Measurements from ENCODE around the gene CD81. TPM values are rescaled to one million over a fixed set of nuclear protein-coding genes. Genes with fewer than 3 reads are reported as not detected.

The CD81 gene
- total and polyA plus RNA-seq, 2 experiments from 2014 or later, result 212 to 444 TPM

GRCh38 chr11:2359557-2359956 lies 17.6 kb upstream of the CD81 start:
- no peaks in the 10 kb centered on the region for H3K36me3 ChIP-seq
- no peak for TF ChIP-seq CTCF (IDR thresholded peaks at IDR 0.05; ENCODE audit: low read depth, low read length)
- no peaks in the 10 kb centered on the region for H3K27me3 ChIP-seq
- H3K4me3 ChIP-seq, result no peak overlapping the region
- H3K27ac ChIP-seq, result no peak overlapping the region
- no peaks in the 10 kb centered on the region for H3K9me3 ChIP-seq (ENCODE audit: low read depth)
- no peaks in the 10 kb centered on the region for H3K4me1 ChIP-seq (ENCODE audit: low read depth)
- DNase-seq (ENCODE audit: low read depth in 1 of 2, low spot score in 1 of 2), result no peak

GRCh38 chr11:2360081-2360642 lies 16.9 kb upstream of the CD81 start:
- Histone ChIP-seq H3K4me3 (no peak overlapping the region), H3K9me3 (ENCODE audit: low read depth) (no peaks in the 10 kb centered on the region), H3K27ac (no peak overlapping the region), H3K36me3 (no peaks in the 10 kb centered on the region), H3K4me1 (ENCODE audit: low read depth) (no peaks in the 10 kb centered on the region), H3K27me3 (no peaks in the 10 kb centered on the region)
- no peak for TF ChIP-seq CTCF (IDR thresholded peaks at IDR 0.05; ENCODE audit: low read depth, low read length)
- DNase-seq (ENCODE audit: low read depth in 1 of 2, low spot score in 1 of 2), result no peak

- H3K36me3 ChIP-seq, result no peaks in the 10 kb centered on the region
- H3K27me3 ChIP-seq, result no peaks in the 10 kb centered on the region
- H3K4me1 ChIP-seq (ENCODE audit: low read depth), result no peaks in the 10 kb centered on the region
- DNase-seq (ENCODE audit: low read depth in 1 of 2, low spot score in 1 of 2), result no peak
- no peak for TF ChIP-seq CTCF (IDR thresholded peaks at IDR 0.05; ENCODE audit: low read depth, low read length)
- no peaks in the 10 kb centered on the region for H3K9me3 ChIP-seq (ENCODE audit: low read depth)
- H3K4me3 ChIP-seq, result no peak overlapping the region
- H3K27ac ChIP-seq, result no peak overlapping the region
These were observed 15.5 kb upstream of the CD81 start for GRCh38 chr11:2361565-2361964.

GRCh38 chr11:2362414-2362813 lies 14.7 kb upstream of the CD81 start:
- H3K27ac ChIP-seq, result no peak overlapping the region
- no peaks in the 10 kb centered on the region for H3K9me3 ChIP-seq (ENCODE audit: low read depth)
- H3K27me3 ChIP-seq, result no peaks in the 10 kb centered on the region
- TF ChIP-seq CTCF (IDR thresholded peaks at IDR 0.05; ENCODE audit: low read depth, low read length), result no peak
- H3K4me1 ChIP-seq (ENCODE audit: low read depth), result no peaks in the 10 kb centered on the region
- H3K4me3 ChIP-seq, result no peak overlapping the region
- no peaks in the 10 kb centered on the region for H3K36me3 ChIP-seq
- no peak for DNase-seq (ENCODE audit: low read depth in 1 of 2, low spot score in 1 of 2)

- DNase-seq (ENCODE audit: low read depth in 1 of 2, low spot score in 1 of 2), result no peak
- no peaks in the 10 kb centered on the region for H3K36me3 ChIP-seq
- no peaks in the 10 kb centered on the region for H3K9me3 ChIP-seq (ENCODE audit: low read depth)
- H3K4me3 ChIP-seq, result no peak overlapping the region
- H3K4me1 ChIP-seq (ENCODE audit: low read depth), result no peaks in the 10 kb centered on the region
- H3K27me3 ChIP-seq, result no peaks in the 10 kb centered on the region
- no peak for TF ChIP-seq CTCF (IDR thresholded peaks at IDR 0.05; ENCODE audit: low read depth, low read length)
- H3K27ac ChIP-seq, result no peak overlapping the region
These were observed 14.0 kb upstream of the CD81 start for GRCh38 chr11:2363130-2363529.

Data from cardiac muscle cell (in vitro differentiated cells and primary cell).